ENCODE data around the gene METTL24. TPM values are rescaled to one million over a fixed set of nuclear protein-coding genes. Genes with fewer than 3 reads are reported as not detected.

Gene METTL24
- total RNA-seq, 1 donor from 2014 or later = not detected

GRCh38 chr6:110338820-110339470, 19.2 kb downstream of the METTL24 start:
- no peak for DNase-seq (ENCODE audit: extremely low read depth, low read depth, low spot score)

- DNase-seq (ENCODE audit: extremely low read depth, low read depth, low spot score) = no peak
These were observed 20.7 kb downstream of the METTL24 start for GRCh38 chr6:110337486-110337885.

- no peak for DNase-seq (ENCODE audit: extremely low read depth, low read depth, low spot score)
These were observed 23.5 kb downstream of the METTL24 start for GRCh38 chr6:110334423-110335180.

GRCh38 chr6:110332281-110332680, 25.9 kb downstream of the METTL24 start:
- DNase-seq (ENCODE audit: extremely low read depth, low read depth, low spot score) = no peak

- no peak for DNase-seq (ENCODE audit: extremely low read depth, low read depth, low spot score)
These were observed 26.3 kb downstream of the METTL24 start for GRCh38 chr6:110331816-110332215.

GRCh38 chr6:110331390-110331789, 26.8 kb downstream of the METTL24 start:
- DNase-seq (ENCODE audit: extremely low read depth, low read depth, low spot score) = no peak

GRCh38 chr6:110329714-110330436, 28.3 kb downstream of the METTL24 start:
- DNase-seq (ENCODE audit: extremely low read depth, low read depth, low spot score) = no peak

- no peak for DNase-seq (ENCODE audit: extremely low read depth, low read depth, low spot score)
These were observed 28.8 kb downstream of the METTL24 start for GRCh38 chr6:110329348-110329713.

- DNase-seq (ENCODE audit: extremely low read depth, low read depth, low spot score) = no peak
These were observed 29.9 kb downstream of the METTL24 start for GRCh38 chr6:110328259-110328658.

GRCh38 chr6:110327391-110327790, 30.8 kb downstream of the METTL24 start:
- no peak for DNase-seq (ENCODE audit: extremely low read depth, low read depth, low spot score)

GRCh38 chr6:110326609-110327008, 31.5 kb downstream of the METTL24 start:
- DNase-seq (ENCODE audit: extremely low read depth, low read depth, low spot score) = no peak

- DNase-seq (ENCODE audit: extremely low read depth, low read depth, low spot score) = no peak
These were observed 32.1 kb downstream of the METTL24 start for GRCh38 chr6:110326057-110326456.

- DNase-seq (ENCODE audit: extremely low read depth, low read depth, low spot score) = no peak
These were observed 33.0 kb downstream of the METTL24 start for GRCh38 chr6:110325197-110325596.

- DNase-seq (ENCODE audit: extremely low read depth, low read depth, low spot score) = no peak
These were observed 33.6 kb downstream of the METTL24 start for GRCh38 chr6:110324548-110324947.

GRCh38 chr6:110323258-110323657, 34.9 kb downstream of the METTL24 start:
- no peak for DNase-seq (ENCODE audit: extremely low read depth, low read depth, low spot score)

GRCh38 chr6:110322874-110323242, 35.3 kb downstream of the METTL24 start:
- no peak for DNase-seq (ENCODE audit: extremely low read depth, low read depth, low spot score)

- DNase-seq (ENCODE audit: extremely low read depth, low read depth, low spot score) = no peak
These were observed 35.8 kb downstream of the METTL24 start for GRCh38 chr6:110322151-110322873.

- DNase-seq (ENCODE audit: extremely low read depth, low read depth, low spot score) = no peak
These were observed 37.8 kb downstream of the METTL24 start for GRCh38 chr6:110320307-110320706.

GRCh38 chr6:110319843-110320242, 38.3 kb downstream of the METTL24 start:
- DNase-seq (ENCODE audit: extremely low read depth, low read depth, low spot score) = no peak

GRCh38 chr6:110319381-110319780, 38.8 kb downstream of the METTL24 start:
- DNase-seq (ENCODE audit: extremely low read depth, low read depth, low spot score) = no peak

GRCh38 chr6:110318971-110319370, 39.2 kb downstream of the METTL24 start:
- DNase-seq (ENCODE audit: extremely low read depth, low read depth, low spot score) = no peak
